Fibroblast of pulmonary artery (primary cell): ENCODE data around the gene ANKRA2.

Experiments used
- DNase-seq: peaks from one replicate; pipeline ENCODE4 v3.0.0-alpha.2; 2010; ENCODE audit warnings: low read depth
- H3K4me3 ChIP-seq: replicated peaks from 2 replicates; pipeline ENCODE4 v1.5.1; 2011; ENCODE audit warnings: low read depth, mild to moderate bottlenecking, control low read depth, low read length, moderate library complexity
- CTCF ChIP-seq: IDR thresholded peaks from 2 replicates; pipeline ENCODE4 v1.5.1; 2011; ENCODE audit warnings: mild to moderate bottlenecking, control low read depth, low read length, inconsistent platforms; ENCODE audit errors: missing control alignments

ANKRA2 gene

GRCh38 chr5:73552642-73553041 is 12.8 kb downstream of the ANKRA2 start:
- no peak for DNase-seq
- no peak for TF ChIP-seq CTCF
- no peak overlapping the region for H3K4me3 ChIP-seq

- no peak overlapping the region for H3K4me3 ChIP-seq
- no peak for DNase-seq
- no peak for TF ChIP-seq CTCF
Observed at GRCh38 chr5:73550016-73550415, 15.4 kb downstream of the ANKRA2 start.

- no peak overlapping the region for H3K4me3 ChIP-seq
- no peak for TF ChIP-seq CTCF
- no peak for DNase-seq
Observed at GRCh38 chr5:73545403-73545779, 20.0 kb downstream of the ANKRA2 start.

- H3K4me3 ChIP-seq: no peak overlapping the region
- DNase-seq: peak; percentile 56
- TF ChIP-seq CTCF: no peak
Observed at GRCh38 chr5:73544429-73545402, 20.7 kb downstream of the ANKRA2 start.

GRCh38 chr5:73542020-73542419 is 23.4 kb downstream of the ANKRA2 start:
- H3K4me3 ChIP-seq: no peak overlapping the region
- DNase-seq: peak; percentile 27
- no peak for TF ChIP-seq CTCF

- no peak for TF ChIP-seq CTCF
- H3K4me3 ChIP-seq: no peak overlapping the region
- peak; percentile 24 for DNase-seq
Observed at GRCh38 chr5:73540192-73540591, 25.2 kb downstream of the ANKRA2 start.

GRCh38 chr5:73539730-73540129 is 25.7 kb downstream of the ANKRA2 start:
- no peak for DNase-seq
- no peak overlapping the region for H3K4me3 ChIP-seq
- no peak for TF ChIP-seq CTCF
